NCI-H2227 treated with DMSO at 0.1 percent for 48 hours (cell line): ENCODE data around the gene FCGR2B.
A peak's percentile ranks its signal among the peaks of the same experiment; 100 is the strongest.
"Not testable (repeated sequence)": the region's sequence is repeated elsewhere in the genome, so short reads cannot be mapped to it uniquely, and the experiment has no call there.

Experiments used
- DNase-seq: peaks from one replicate; lab custom pipeline; 2025; lab: John Stamatoyannopoulos, UW

Gene FCGR2B

GRCh38 chr1:161662684-161663339 is at the start of gene FCGR2B:
Gene FCGR2B, plus strand, starts transcription at chr1:161663143. Its CDS starts 99 bp downstream, at chr1:161663242.
- DNase-seq, result not testable (repeated sequence)

GRCh38 chr1:161616417-161616816 is 46.5 kb upstream of the FCGR2B start:
- not testable (repeated sequence) for DNase-seq

- not testable (repeated sequence) for DNase-seq
Measured at GRCh38 chr1:161618517-161618916, 44.4 kb upstream of the FCGR2B start.

- DNase-seq, result not testable (repeated sequence)
Measured at GRCh38 chr1:161620399-161620798, 42.5 kb upstream of the FCGR2B start.

GRCh38 chr1:161621181-161622000 is 41.6 kb upstream of the FCGR2B start:
- DNase-seq, result peak; percentile 79

- not testable (repeated sequence) for DNase-seq
Measured at GRCh38 chr1:161622054-161622453, 40.9 kb upstream of the FCGR2B start.

GRCh38 chr1:161623401-161624051 is 39.4 kb upstream of the FCGR2B start:
- DNase-seq, result not testable (repeated sequence)

GRCh38 chr1:161624605-161625004 is 38.3 kb upstream of the FCGR2B start:
- not testable (repeated sequence) for DNase-seq

GRCh38 chr1:161626445-161627146 is 36.3 kb upstream of the FCGR2B start:
- not testable (repeated sequence) for DNase-seq

- not testable (repeated sequence) for DNase-seq
Measured at GRCh38 chr1:161630128-161630742, 32.7 kb upstream of the FCGR2B start.

GRCh38 chr1:161631076-161631475 is 31.9 kb upstream of the FCGR2B start, which contains the start of gene FCGR3B:
Gene FCGR3B, minus strand, starts transcription at chr1:161631176. Its CDS starts 82 bp downstream, at chr1:161631094.
- no peak for DNase-seq

GRCh38 chr1:161634993-161635392 is 27.9 kb upstream of the FCGR2B start:
- DNase-seq, result not testable (repeated sequence)

- not testable (repeated sequence) for DNase-seq
Measured at GRCh38 chr1:161636189-161636782, 26.7 kb upstream of the FCGR2B start.

GRCh38 chr1:161636976-161637375 is 26.0 kb upstream of the FCGR2B start:
- not testable (repeated sequence) for DNase-seq

GRCh38 chr1:161638251-161638993 is 24.5 kb upstream of the FCGR2B start:
- not testable (repeated sequence) for DNase-seq

GRCh38 chr1:161639203-161639602 is 23.7 kb upstream of the FCGR2B start:
- DNase-seq, result not testable (repeated sequence)

GRCh38 chr1:161642697-161643096 is 20.2 kb upstream of the FCGR2B start:
- not testable (repeated sequence) for DNase-seq

- not testable (repeated sequence) for DNase-seq
Measured at GRCh38 chr1:161643481-161644208, 19.3 kb upstream of the FCGR2B start.

GRCh38 chr1:161644855-161645254 is 18.1 kb upstream of the FCGR2B start:
- DNase-seq, result not testable (repeated sequence)
